ENCODE results near the gene RGS12.

- TF ChIP-seq CTCF (IDR thresholded peaks at IDR 0.05) (no peak), POLR2AphosphoS5 (IDR thresholded peaks at IDR 0.05; ENCODE audit: insufficient read depth in 1 of 2, low read depth in 1 of 2) (no peak), POLR2A (IDR thresholded peaks at IDR 0.05) (no peak)
Measured at GRCh38 chr4:3310301-3311094, 17.7 kb downstream of the RGS12 start.

Data from vagina (tissue), 2 donors.